ENCODE data around the gene SLC35F1. TPM values are rescaled to one million over a fixed set of nuclear protein-coding genes. Genes with fewer than 3 reads are reported as not detected.

The SLC35F1 gene
- polyA plus RNA-seq, 2 of the 4 experiments (the other 2 are of a cell fraction): 0.01 TPM; not detected in 1

DNA sequence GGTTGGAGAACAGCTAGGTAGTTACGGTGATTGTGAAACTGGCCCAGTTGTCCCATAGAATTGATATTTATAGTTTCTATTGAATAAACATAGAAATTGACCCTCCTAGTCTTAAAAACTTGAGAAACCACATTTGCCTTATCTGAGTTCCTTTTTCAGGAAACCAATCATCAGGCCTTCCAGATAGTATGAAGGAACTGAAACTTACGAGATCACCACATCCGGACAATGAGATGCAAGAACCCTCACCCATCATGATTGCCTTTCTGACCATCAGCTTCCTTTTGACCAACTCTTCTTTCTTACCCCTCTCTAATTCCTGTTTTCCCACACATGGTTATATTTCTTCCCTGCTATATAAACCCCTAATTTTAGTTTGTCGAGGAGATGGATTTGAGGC lies 21.8 kb downstream of the SLC35F1 start:
- ChIA-PET POLR2A (no interaction called here), CTCF (no interaction called here)
- DNase-seq (ENCODE audit: low read depth in 1 of 2, low spot score in 1 of 2): no peak
- under 1% methylated on average over 4 of the region's 4 CpGs for WGBS (ENCODE audit: missing lambda C conversion rate)
- FAIRE-seq: no peak
- no peak for ATAC-seq
- H3K4me1 ChIP-seq: no peaks in the 10 kb centered on the region
- H3K4me3 ChIP-seq: no peak overlapping the region
- H3K4me2 ChIP-seq: no peak overlapping the region
- TF ChIP-seq NPAS2 (CRISPR knock-in tag; IDR thresholded peaks at IDR 0.05; ENCODE audit: borderline replicate concordance) (no peak), ZFP36 (IDR thresholded peaks at IDR 0.05; ENCODE audit: borderline replicate concordance, partially characterized antibody) (no peak), POLR2A (IDR thresholded peaks at IDR 0.05; ENCODE audit: low read length) (no peak), ZNF302 (CRISPR knock-in tag; IDR thresholded peaks at IDR 0.05) (no peak), MYC (IDR thresholded peaks at IDR 0.05; ENCODE audit: borderline replicate concordance, low read length) (no peak), HES2 (IDR thresholded peaks at IDR 0.05) (no peak), HEYL (CRISPR knock-in tag; IDR thresholded peaks at IDR 0.05) (no peak), GATA3 (IDR thresholded peaks at IDR 0.05; ENCODE audit: borderline replicate concordance) (no peak), JUN (IDR thresholded peaks at IDR 0.05) (no peak), EHMT2 (IDR thresholded peaks at IDR 0.05; ENCODE audit: low read depth) (no peak)
- TF ChIP-seq, protein P1, sequence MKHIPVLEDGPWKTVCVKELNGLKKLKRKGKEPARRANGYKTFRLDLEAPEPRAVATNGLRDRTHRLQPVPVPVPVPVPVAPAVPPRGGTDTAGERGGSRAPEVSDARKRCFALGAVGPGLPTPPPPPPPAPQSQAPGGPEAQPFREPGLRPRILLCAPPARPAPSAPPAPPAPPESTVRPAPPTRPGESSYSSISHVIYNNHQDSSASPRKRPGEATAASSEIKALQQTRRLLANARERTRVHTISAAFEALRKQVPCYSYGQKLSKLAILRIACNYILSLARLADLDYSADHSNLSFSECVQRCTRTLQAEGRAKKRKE (CRISPR knock-in tag; IDR thresholded peaks at IDR 0.05; ENCODE audit: low read depth): no peak
- TF ChIP-seq, protein P2, sequence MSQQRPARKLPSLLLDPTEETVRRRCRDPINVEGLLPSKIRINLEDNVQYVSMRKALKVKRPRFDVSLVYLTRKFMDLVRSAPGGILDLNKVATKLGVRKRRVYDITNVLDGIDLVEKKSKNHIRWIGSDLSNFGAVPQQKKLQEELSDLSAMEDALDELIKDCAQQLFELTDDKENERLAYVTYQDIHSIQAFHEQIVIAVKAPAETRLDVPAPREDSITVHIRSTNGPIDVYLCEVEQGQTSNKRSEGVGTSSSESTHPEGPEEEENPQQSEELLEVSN (IDR thresholded peaks at IDR 0.05; ENCODE audit: borderline replicate concordance, low read depth): no peak
- H3K9me3 ChIP-seq: no peaks in the 10 kb centered on the region
- H3K27ac ChIP-seq: no peak overlapping the region

DNA sequence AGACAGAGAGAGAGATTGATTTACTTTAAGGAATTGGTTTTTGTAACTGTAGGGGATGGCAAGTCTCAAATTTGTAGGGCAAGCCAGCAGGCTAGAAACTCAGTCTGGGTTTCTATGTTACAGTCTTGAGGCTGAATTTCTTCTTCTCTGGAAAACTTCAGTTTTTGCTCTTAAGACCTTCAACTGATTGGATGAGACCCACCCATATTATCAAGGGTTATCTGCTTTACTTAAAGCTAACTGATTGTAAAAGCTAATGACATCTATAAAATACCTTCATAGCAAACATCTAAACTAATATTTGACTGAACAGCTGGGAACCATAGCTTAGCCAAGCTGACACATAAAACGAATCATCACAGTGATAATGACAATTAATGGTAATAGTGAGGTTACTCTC lies 22.4 kb downstream of the SLC35F1 start:
- FAIRE-seq (no peak), DNase-seq (ENCODE audit: low read depth in 1 of 2, low spot score in 1 of 2) (no peak), ATAC-seq (no peak)
- H3K4me2 ChIP-seq: no peak overlapping the region
- TF ChIP-seq ZFP36 (IDR thresholded peaks at IDR 0.05; ENCODE audit: borderline replicate concordance, partially characterized antibody) (no peak), CHD4 (IDR thresholded peaks at IDR 0.05; ENCODE audit: borderline replicate concordance) (no peak), MYC (IDR thresholded peaks at IDR 0.05; ENCODE audit: borderline replicate concordance, low read length) (no peak), EP300 (IDR thresholded peaks at IDR 0.05) (no peak), KDM5A (IDR thresholded peaks at IDR 0.05) (no peak), CBX2 (IDR thresholded peaks at IDR 0.05; ENCODE audit: borderline replicate concordance, low read depth) (no peak), SREBF2 (IDR thresholded peaks at IDR 0.05) (no peak), HOXB5 (CRISPR knock-in tag; IDR thresholded peaks at IDR 0.05) (no peak), EHMT2 (IDR thresholded peaks at IDR 0.05; ENCODE audit: low read depth) (no peak), CTCF (IDR thresholded peaks at IDR 0.05) (no peak), NFE2L2 (conservative IDR thresholded peaks at IDR 0.05; ENCODE audit: low read length) (no peak), FOSB (CRISPR knock-in tag; IDR thresholded peaks at IDR 0.05) (no peak), ZSCAN20 (CRISPR knock-in tag; IDR thresholded peaks at IDR 0.05) (no peak), POLR2AphosphoS2 (conservative IDR thresholded peaks at IDR 0.05; ENCODE audit: low read length) (no peak), HOXB13 (CRISPR knock-in tag; IDR thresholded peaks at IDR 0.05; ENCODE audit: low read depth) (no peak), TFCP2L1 (CRISPR knock-in tag; IDR thresholded peaks at IDR 0.05) (no peak), RARB (CRISPR knock-in tag; IDR thresholded peaks at IDR 0.05) (no peak), KDM1A (IDR thresholded peaks at IDR 0.05; ENCODE audit: low read depth) (no peak)
- WGBS (ENCODE audit: missing lambda C conversion rate): 0% methylated on average over 1 of the region's 1 CpG
- no peak overlapping the region for H3K27ac ChIP-seq
- H3K9me3 ChIP-seq: no peaks in the 10 kb centered on the region
- ChIA-PET CTCF (no interaction called here), POLR2A (no interaction called here)
- no peaks in the 10 kb centered on the region for H3K4me1 ChIP-seq
- H3K4me3 ChIP-seq: no peak overlapping the region
